Measurements from ENCODE around the gene TPRG1L.

DNA sequence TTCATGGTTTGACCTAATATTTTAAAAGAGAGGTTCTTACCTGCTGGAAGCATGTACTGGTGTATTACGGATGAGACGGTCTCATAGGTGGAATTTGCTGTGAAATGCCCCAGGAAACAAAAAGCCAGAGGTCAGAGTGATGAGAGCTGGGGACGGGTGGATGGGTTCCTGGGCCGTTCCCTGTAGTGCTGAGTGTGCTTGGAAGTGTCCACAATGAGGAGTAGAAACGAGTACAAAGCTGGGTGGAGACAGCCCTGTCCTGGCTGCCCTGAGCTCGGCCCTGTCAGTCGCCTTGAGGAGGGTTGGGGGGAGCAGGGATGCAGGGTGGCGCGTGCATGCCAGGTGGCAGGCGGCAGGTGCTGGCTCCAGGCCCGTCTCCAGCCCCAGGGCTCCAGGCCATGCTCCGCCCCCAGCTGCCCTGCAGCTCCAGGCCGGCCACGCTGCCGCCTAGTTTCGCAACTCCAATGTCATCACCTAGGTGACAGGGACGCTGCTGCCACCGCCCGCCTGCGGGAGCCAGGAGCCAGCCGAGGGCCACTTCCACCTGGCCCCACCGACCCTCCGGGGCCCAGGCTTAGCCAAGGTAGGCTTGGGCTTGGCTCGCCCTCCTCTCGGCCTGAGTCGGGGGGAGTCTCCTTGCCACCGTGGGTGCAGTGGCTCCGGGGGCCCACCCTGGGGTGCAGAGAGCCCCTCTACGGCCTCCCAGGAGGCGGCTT is 43.9 kb downstream of the TPRG1L start:
- TF ChIP-seq, protein P1, sequence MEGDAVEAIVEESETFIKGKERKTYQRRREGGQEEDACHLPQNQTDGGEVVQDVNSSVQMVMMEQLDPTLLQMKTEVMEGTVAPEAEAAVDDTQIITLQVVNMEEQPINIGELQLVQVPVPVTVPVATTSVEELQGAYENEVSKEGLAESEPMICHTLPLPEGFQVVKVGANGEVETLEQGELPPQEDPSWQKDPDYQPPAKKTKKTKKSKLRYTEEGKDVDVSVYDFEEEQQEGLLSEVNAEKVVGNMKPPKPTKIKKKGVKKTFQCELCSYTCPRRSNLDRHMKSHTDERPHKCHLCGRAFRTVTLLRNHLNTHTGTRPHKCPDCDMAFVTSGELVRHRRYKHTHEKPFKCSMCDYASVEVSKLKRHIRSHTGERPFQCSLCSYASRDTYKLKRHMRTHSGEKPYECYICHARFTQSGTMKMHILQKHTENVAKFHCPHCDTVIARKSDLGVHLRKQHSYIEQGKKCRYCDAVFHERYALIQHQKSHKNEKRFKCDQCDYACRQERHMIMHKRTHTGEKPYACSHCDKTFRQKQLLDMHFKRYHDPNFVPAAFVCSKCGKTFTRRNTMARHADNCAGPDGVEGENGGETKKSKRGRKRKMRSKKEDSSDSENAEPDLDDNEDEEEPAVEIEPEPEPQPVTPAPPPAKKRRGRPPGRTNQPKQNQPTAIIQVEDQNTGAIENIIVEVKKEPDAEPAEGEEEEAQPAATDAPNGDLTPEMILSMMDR (IDR thresholded peaks at IDR 0.05), result no peak
- TF ChIP-seq POLR2A (IDR thresholded peaks at IDR 0.05; ENCODE audit: low read depth), result no peak
- no peak for TF ChIP-seq EP300 (IDR thresholded peaks at IDR 0.05)

All from esophagus muscularis mucosa (tissue), 4 donors.